Vagina (tissue), 2 donors: ENCODE measurements around the gene GRB7. TPM values are rescaled to one million over a fixed set of nuclear protein-coding genes. Genes with fewer than 3 reads are reported as not detected.

ENCODE experiments used
- DNase-seq, 2 donors: peaks; one replicate each; pipeline ENCODE4 v3.0.0-alpha.2; 2017; ENCODE audit errors: extremely low spot score in 2 of 2
- H3K27ac ChIP-seq: fragments of 200-600 bp; sonication (generic); one replicate; pipeline ENCODE4 v1.5.1; 2019
- H3K27me3 ChIP-seq: fragments of 200-600 bp; sonication (generic); one replicate; pipeline ENCODE4 v1.5.1; 2019
- H3K36me3 ChIP-seq, 2 donors: fragments of 200-600 bp; sonication (generic); one replicate each; pipeline ENCODE4 v1.5.1; 2017 to 2019
- H3K4me1 ChIP-seq: fragments of 200-600 bp; sonication (generic); one replicate; pipeline ENCODE4 v1.5.1; 2019
- H3K4me3 ChIP-seq, 2 donors: fragments of 200-600 bp; sonication (generic); 1 replicate in 1 of 2; 2 replicates in 1 of 2; pipeline ENCODE4 v1.5.1; 2016 to 2019
- H3K9me3 ChIP-seq: fragments of 200-600 bp; sonication (generic); one replicate; pipeline ENCODE4 v1.5.1; 2019
- CTCF ChIP-seq, 3 experiments: fragments of 450-650 bp in 2 of 3; fragments of 200-600 bp in 1 of 3; sonication (generic) in 1 of 3; IDR thresholded peaks; one replicate each; pipeline ENCODE4 v1.5.1; 2017 to 2019; ENCODE audit warnings: antibody characterized with exemption in 3 of 3, mild to moderate bottlenecking in 2 of 3, moderate library complexity in 2 of 3
- POLR2A ChIP-seq, 2 donors: fragments of 450-650 bp; IDR thresholded peaks; one replicate each; pipeline ENCODE4 v1.6.1; 2017; ENCODE audit warnings: antibody characterized with exemption in 2 of 2, mild to moderate bottlenecking in 2 of 2, moderate library complexity in 2 of 2
- POLR2AphosphoS5 ChIP-seq, 2 donors: sonication (generic); formaldehyde crosslinking; IDR thresholded peaks; one replicate each; pipeline ENCODE4 v1.9.0; 2017; ENCODE audit warnings: antibody characterized with exemption in 2 of 2, mild to moderate bottlenecking in 2 of 2, low read depth in 1 of 2; ENCODE audit not compliant: insufficient read depth in 1 of 2
- intact Hi-C: fragments of 100-400 bp; cut with DNase I; formaldehyde crosslinking; loops from one replicate; pipeline ENCODE4 v1.15.1; 2023
- total RNA-seq: library from RNA; depleted of rRNA; stranded (reverse); fragments of >200 nt; gene quantifications from one replicate; pipeline ENCODE4 v1.2.3, GENCODE V29; 2016

GRB7 gene
- total RNA-seq, 1 donor from 2014 or later = 23.6 TPM

DNA sequence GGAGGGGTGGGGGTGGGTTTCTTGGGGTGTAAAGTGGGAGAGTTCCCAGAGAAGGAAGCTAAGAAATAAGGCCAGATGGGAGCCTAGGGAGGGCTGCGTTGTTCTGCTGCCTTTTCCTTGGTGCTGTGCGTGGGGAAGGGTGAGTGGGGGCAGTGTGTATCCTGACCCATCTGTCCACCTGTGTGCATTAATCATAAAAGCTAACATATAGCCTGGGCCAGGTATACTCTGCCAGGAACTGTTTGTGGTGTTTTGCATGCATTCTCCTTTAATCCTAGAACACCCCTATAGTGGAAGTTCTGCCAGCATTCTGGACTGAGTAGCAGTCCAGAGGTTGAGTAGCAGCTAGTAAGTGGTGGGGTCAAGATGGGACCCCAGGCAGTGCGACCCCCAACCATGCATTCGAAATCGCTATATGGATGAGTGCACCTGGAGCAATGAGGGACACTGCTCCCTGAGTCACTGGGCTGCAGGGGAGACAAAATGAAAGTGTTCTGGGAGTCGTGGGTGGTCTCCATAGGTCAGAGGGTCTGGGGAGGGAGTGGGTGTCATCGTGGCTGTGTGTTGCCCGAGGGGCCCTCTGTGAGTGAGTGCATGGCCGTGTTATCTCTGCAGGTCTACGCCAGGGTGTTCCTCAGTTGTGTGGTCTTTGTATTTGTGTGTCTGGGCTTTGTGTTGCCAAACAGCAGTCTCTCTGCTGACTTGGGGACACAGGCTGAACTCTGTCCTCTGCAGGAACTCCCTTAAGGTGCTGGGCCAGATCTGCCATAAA lies 36.5 kb upstream of the GRB7 start:
- H3K4me1 ChIP-seq = peaks cover 56% of the 10 kb centered on the region
- intact Hi-C loops = no loop called here
- H3K9me3 ChIP-seq = no peaks in the 10 kb centered on the region

DNA sequence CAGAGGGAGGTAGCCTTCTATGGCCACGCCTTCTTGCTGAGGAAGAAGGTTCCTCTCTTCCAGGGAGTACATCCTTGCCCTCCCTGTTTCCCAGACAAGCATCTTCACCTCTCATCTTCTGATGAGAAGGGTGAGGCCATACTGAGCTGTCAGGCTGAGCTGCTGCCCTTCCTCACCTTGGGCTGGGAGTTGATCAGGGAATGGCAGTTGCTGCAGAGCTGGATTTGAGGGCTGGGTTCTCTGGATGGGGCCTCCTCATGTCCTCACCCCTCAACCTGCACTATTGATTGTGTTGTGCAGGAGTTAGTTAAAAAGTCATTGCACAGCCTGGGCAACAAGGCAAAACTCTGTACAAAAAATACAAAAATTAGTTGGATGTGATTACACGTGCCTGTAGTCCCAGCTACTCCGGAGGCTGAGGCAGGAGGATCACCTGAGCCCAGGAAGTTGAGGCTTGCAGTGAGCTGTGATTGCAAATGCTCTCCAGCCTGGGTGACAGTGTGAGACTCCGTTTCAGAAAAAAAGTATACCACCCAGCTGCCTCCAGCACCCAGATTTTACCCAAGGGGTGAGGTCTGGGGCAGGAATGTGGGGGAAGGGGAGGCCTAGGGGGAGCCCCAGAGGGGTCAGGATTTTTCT lies 35.8 kb upstream of the GRB7 start:
- Histone ChIP-seq H3K4me3 (peak overlapping the region in 1 of 2 donors; percentile 72), H3K27me3 (no peaks in the 10 kb centered on the region), H3K9me3 (no peaks in the 10 kb centered on the region), H3K4me1 (peaks cover 63% of the 10 kb centered on the region), H3K36me3 (no peaks in the 10 kb centered on the region), H3K27ac (no peak overlapping the region)
- no peak for DNase-seq
- TF ChIP-seq POLR2AphosphoS5 (IDR thresholded peaks at IDR 0.05; ENCODE audit: insufficient read depth in 1 of 2, low read depth in 1 of 2) = no peak
- TF ChIP-seq CTCF (IDR thresholded peaks at IDR 0.05) = no peak
- no peak for TF ChIP-seq POLR2A (IDR thresholded peaks at IDR 0.05)
- intact Hi-C loops = no loop called here

More for the DNA sequence above, 36.5 kb upstream of the GRB7 start:
- peak overlapping the region; percentile 69 to 72 for H3K4me3 ChIP-seq
- DNase-seq = no peak
- peak overlapping the region; percentile 77 for H3K27ac ChIP-seq
- no peaks in the 10 kb centered on the region for H3K27me3 ChIP-seq
- TF ChIP-seq CTCF (IDR thresholded peaks at IDR 0.05) (no peak), POLR2A (IDR thresholded peaks at IDR 0.05) (no peak), POLR2AphosphoS5 (IDR thresholded peaks at IDR 0.05; ENCODE audit: insufficient read depth in 1 of 2, low read depth in 1 of 2) (no peak)
- H3K36me3 ChIP-seq = no peaks in the 10 kb centered on the region

DNA sequence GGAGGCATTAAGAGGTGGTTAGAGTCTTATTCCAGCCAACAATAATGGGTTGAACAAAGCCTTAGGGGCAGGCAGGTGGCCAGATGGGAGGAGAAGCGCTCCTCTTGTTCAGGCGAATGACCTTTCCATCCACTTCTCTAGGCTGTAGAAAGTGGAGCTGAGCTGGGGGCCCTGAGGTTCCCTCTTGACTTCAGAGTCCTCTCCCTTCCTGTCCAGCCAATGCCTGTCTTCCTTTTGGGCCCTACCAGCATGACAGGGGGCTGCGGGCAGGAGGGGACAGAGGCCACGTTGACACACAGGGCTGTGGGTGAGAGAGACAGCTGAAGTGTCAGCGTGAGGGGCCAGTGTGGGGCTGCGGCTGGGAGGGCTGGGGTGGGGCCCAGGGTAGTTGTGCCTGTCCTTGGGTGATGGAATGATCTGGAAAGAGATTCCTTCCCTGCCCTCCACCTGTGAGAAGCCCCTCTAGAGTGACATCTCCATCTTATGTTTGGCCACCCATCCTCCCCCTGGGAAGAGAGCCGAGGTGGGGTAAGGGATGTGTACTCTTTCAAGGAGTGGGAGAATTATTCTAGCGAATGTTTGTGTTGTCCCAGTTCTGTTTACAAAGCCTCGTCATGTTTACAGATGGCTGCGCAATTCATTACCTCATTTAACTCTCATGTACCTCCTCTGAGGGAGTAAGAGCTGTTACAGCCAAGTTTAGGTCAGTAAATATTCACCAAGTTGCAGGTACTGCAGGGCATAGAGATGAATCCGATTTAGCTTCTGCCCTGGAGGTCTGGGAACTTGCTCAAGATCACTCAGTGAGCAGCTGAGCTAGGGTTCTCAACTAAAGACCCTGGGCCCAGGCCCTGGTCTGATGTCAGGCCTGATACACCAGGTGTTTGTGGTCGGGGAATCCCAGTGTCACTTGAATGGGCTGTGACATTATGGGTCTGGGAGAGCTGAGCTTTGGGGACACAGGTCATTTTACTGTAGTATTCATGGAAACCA lies 34.5 kb upstream of the GRB7 start:
- intact Hi-C loops = no loop called here
- Histone ChIP-seq H3K27me3 (no peaks in the 10 kb centered on the region), H3K27ac (peak overlapping the region; percentile 9), H3K4me3 (no peak overlapping the region), H3K9me3 (no peaks in the 10 kb centered on the region), H3K4me1 (peaks cover 71% of the 10 kb centered on the region), H3K36me3 (peaks cover 0 to 12% of the 10 kb centered on the region in 2 donors)
- no peak for TF ChIP-seq CTCF (IDR thresholded peaks at IDR 0.05)
- no peak for TF ChIP-seq POLR2A (IDR thresholded peaks at IDR 0.05)
- no peak for TF ChIP-seq POLR2AphosphoS5 (IDR thresholded peaks at IDR 0.05; ENCODE audit: insufficient read depth in 1 of 2, low read depth in 1 of 2)
- DNase-seq = no peak

DNA sequence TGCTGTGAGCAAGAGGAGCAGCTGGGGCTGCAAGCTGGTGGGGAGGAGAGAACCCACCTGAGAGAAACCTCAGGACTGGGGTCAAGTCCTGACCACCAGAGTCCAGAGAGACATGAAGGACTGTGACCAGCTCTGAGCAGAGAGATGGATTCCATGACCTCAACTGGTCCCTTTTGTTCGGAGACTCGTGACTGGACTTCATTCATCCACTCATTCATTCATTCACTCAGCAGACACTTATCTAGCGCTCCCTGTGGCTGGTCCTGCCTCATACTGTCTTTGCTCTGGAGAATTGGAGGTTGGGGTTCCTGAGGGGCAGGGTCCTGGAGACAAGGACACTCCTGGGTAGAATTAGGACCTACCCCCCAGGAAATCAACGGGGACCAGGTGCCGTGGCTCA lies 33.8 kb upstream of the GRB7 start:
- peaks cover 71% of the 10 kb centered on the region for H3K4me1 ChIP-seq
- no peak for DNase-seq
- peaks cover 0 to 18% of the 10 kb centered on the region in 2 donors for H3K36me3 ChIP-seq
- TF ChIP-seq CTCF (IDR thresholded peaks at IDR 0.05) = no peak
- no peak for TF ChIP-seq POLR2AphosphoS5 (IDR thresholded peaks at IDR 0.05; ENCODE audit: insufficient read depth in 1 of 2, low read depth in 1 of 2)
- TF ChIP-seq POLR2A (IDR thresholded peaks at IDR 0.05) = no peak
- intact Hi-C loops = no loop called here
- H3K4me3 ChIP-seq = no peak overlapping the region
- no peaks in the 10 kb centered on the region for H3K27me3 ChIP-seq
- no peaks in the 10 kb centered on the region for H3K9me3 ChIP-seq
- peak overlapping the region; percentile 9 for H3K27ac ChIP-seq
